HepG2 (cell line): ENCODE results near the gene BAZ1A. TPM values are rescaled to one million over a fixed set of nuclear protein-coding genes. Genes with fewer than 3 reads are reported as not detected.

ENCODE experiments used
- ATAC-seq: fragments of 200-7000 bp; cut with Tn5 transposase; 3 replicates; pipeline ENCODE4 v1.9.1; 2020; ENCODE audit warnings: mild to moderate bottlenecking, moderate library complexity
- BruUV-seq: library from RNA; stranded (reverse); fragments of 400-500 nt; replicated peaks from 2 replicates; lab custom pipeline; 2021; lab: Mats Ljungman, UMichigan
- CTCF ChIA-PET: fragments of 300-600 bp; formaldehyde crosslinking; extraction: SDS; loops from one replicate; lab custom pipeline; 2021; ENCODE audit warnings: low total read pairs, inconsistent platforms, low intra/inter-chr PET ratio; lab: Yijun Ruan, JAX
- POLR2A ChIA-PET: fragments of 350-600 bp; sonication (Branson Sonifier 250); formaldehyde crosslinking; loops from one replicate; lab custom pipeline; 2020; ENCODE audit warnings: antibody characterized with exemption, inconsistent platforms; lab: Yijun Ruan, JAX
- DNase-seq: peaks from one replicate; pipeline ENCODE4 v3.0.0-alpha.2; 2015; ENCODE audit warnings: low spot score
- FAIRE-seq: peaks from 3 replicates; lab custom pipeline; 2011; peaks lifted over from hg19 to GRCh38; lab: Jason Lieb, UNC
- H2AFZ ChIP-seq: one replicate; pipeline ENCODE4 v1.6.1; 2011; ENCODE audit warnings: low read length, inconsistent platforms
- H3K27ac ChIP-seq: fragments of 300-600 bp; 3 replicates; pipeline ENCODE4 v1.8.0; 2011; ENCODE audit warnings: mixed run types, mild to moderate bottlenecking, mixed read lengths, low read length, inconsistent platforms; ENCODE audit not compliant: insufficient read depth; ENCODE audit errors: extremely low read length
- H3K27me3 ChIP-seq, 2 experiments: fragments of 200-600 bp in 1 of 2; 2 replicates in 1 of 2; 3 replicates in 1 of 2; pipeline versions ENCODE4 v1.6.0 to v1.8.0; 2011; ENCODE audit warnings: low read length in 2 of 2, mild to moderate bottlenecking in 2 of 2, moderate library complexity in 2 of 2, inconsistent platforms in 1 of 2; ENCODE audit not compliant: insufficient read depth in 2 of 2, control insufficient read depth in 1 of 2
- H3K36me3 ChIP-seq, 2 experiments: fragments of 200-600 bp in 1 of 2; replicated peaks in 1 of 2; 2 replicates in 1 of 2; 3 replicates in 1 of 2; pipeline versions ENCODE4 v1.5.1 to v1.8.0; 2011; ENCODE audit warnings: low read length in 2 of 2, inconsistent platforms in 1 of 2; ENCODE audit not compliant: insufficient read depth in 2 of 2, control insufficient read depth in 1 of 2
- H3K4me1 ChIP-seq: 2 replicates; pipeline ENCODE4 v1.5.1; 2012; ENCODE audit warnings: low read length, inconsistent platforms; ENCODE audit not compliant: insufficient read depth
- H3K4me2 ChIP-seq: 2 replicates; pipeline ENCODE4 v1.6.0; 2011; ENCODE audit warnings: low read depth, low read length, inconsistent platforms
- H3K4me3 ChIP-seq, 3 experiments: fragments of 200-600 bp in 1 of 3; sonication (generic), shearing (Covaris generic) in 1 of 3; replicated peaks in 1 of 3; 2 replicates each; pipeline ENCODE4 v1.5.1; 2011 to 2016; ENCODE audit warnings: low read length in 3 of 3, inconsistent platforms in 2 of 3, low read depth in 2 of 3, mild to moderate bottlenecking in 2 of 3, control low read depth in 1 of 3, mixed read lengths in 1 of 3; ENCODE audit not compliant: insufficient read depth in 1 of 3
- H3K79me2 ChIP-seq: one replicate; pipeline ENCODE4 v1.6.1; 2011; ENCODE audit warnings: low read length, inconsistent platforms; ENCODE audit not compliant: insufficient read depth
- H3K9ac ChIP-seq: 2 replicates; pipeline ENCODE4 v1.6.0; 2011; ENCODE audit warnings: mild to moderate bottlenecking, low read depth, low read length, inconsistent platforms; ENCODE audit not compliant: insufficient read depth
- H3K9me3 ChIP-seq: 2 replicates; pipeline ENCODE4 v1.5.1; 2012; ENCODE audit warnings: mild to moderate bottlenecking, low read length
- H4K20me1 ChIP-seq: 2 replicates; pipeline ENCODE4 v1.6.0; 2011; ENCODE audit warnings: inconsistent platforms, mild to moderate bottlenecking, low read length, moderate library complexity; ENCODE audit not compliant: insufficient read depth
- ATF7 ChIP-seq, 2 experiments: fragments of 450-650 bp in 1 of 2; sonication (generic) in 1 of 2; formaldehyde crosslinking in 1 of 2; IDR thresholded peaks; 2 replicates each; pipeline versions ENCODE4 v1.4.0 to v1.6.1; 2016 to 2020; ENCODE audit warnings: antibody characterized with exemption in 1 of 2, mild to moderate bottlenecking in 1 of 2, missing genetic modification reagents in 1 of 2
- CREB1 ChIP-seq, 2 experiments: fragments of 450-650 bp in 1 of 2; IDR thresholded peaks; 2 replicates each; pipeline ENCODE4 v1.6.1; 2016 to 2017; ENCODE audit warnings: control low read depth in 1 of 2, mild to moderate bottlenecking in 1 of 2, missing compliant biosample characterization in 1 of 2, missing genetic modification characterization in 1 of 2
- WGBS: methylation state at CpG from one replicate; pipeline ENCODE4 v1.1.6; 2017; ENCODE audit warnings: low lambda C conversion rate; 5-methylcytosine and 5-hydroxymethylcytosine counted together
- in situ Hi-C: cut with HindIII; loops from 2 replicates; pipeline ENCODE4 v1.10.0; 2017; ENCODE audit warnings: low pct_unique_long_range_greater_than_20kb; ENCODE audit not compliant: extremely low pct_ligation_motif_present
- intact Hi-C: fragments of 100-400 bp; cut with micrococcal nuclease; formaldehyde crosslinking; loops from one replicate; pipeline ENCODE4 v1.10.0; 2022; ENCODE audit not compliant: unreplicated experiment
- polyA plus RNA-seq, 8 experiments: library from polyadenylated mRNA; depleted of rRNA in 3 of 8; stranded (reverse) in 7 of 8; unstranded in 1 of 8; fragments of >200 nt; fragmentation: Illumina TruSeq in 4 of 8; extraction: Trizol in 4 of 8; gene quantifications; 2 replicates each; pipeline versions ENCODE4 v1.2.1 to v1.2.3, GENCODE V29; 2011 to 2016; ENCODE audit warnings: low read depth in 4 of 8, missing spikeins in 1 of 8, mixed read lengths in 1 of 8; ENCODE audit not compliant: insufficient read depth in 1 of 8
- total RNA-seq, 5 experiments: library from RNA; depleted of rRNA; stranded (reverse); fragments of >200 nt; fragmentation: Illumina TruSeq; extraction: Trizol; gene quantifications; 2 replicates each; pipeline ENCODE4 v1.2.3, GENCODE V29; 2016; ENCODE audit warnings: low read depth in 1 of 5
- TF ChIP-seq, protein P1 (sequence below): sonication (generic); formaldehyde crosslinking; IDR thresholded peaks from 2 replicates; pipeline ENCODE4 v1.4.0; 2020; ENCODE audit warnings: missing genetic modification reagents
- TF ChIP-seq, protein P2 (sequence below): sonication (generic); formaldehyde crosslinking; IDR thresholded peaks from 2 replicates; pipeline ENCODE4 v1.9.0; 2022; ENCODE audit warnings: missing genetic modification reagents, mild to moderate bottlenecking, borderline replicate concordance

BAZ1A gene
- total and polyA plus RNA-seq, 2 of the 13 experiments (the other 11 are each of a cell fraction or from before 2014, with no cell fraction given) = 20.9 to 56.8 TPM

DNA sequence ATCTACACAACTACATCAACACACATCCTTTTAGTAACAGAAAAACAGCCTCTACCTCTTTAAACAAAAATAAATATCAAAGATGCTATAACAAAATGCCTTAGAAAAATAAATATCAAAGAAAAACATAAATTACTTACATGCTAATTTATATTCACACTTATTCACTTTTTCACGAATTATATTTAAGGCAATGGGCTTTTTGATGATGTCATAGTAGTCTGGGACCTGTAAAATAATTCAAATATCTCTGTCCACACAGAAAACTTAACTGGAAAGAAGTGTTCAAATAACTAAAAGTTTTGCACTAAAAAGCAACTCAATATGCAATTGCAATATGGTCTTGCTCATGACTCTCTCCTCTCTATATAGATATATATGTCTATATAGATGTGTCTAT lies 120.5 kb downstream of the BAZ1A start:
- WGBS = 91% methylated on average over 1 of the region's 1 CpG
- ChIA-PET CTCF (no interaction called here), POLR2A (no interaction called here)
- Histone ChIP-seq H3K79me2 (no peaks in the 10 kb centered on the region), H3K4me1 (peaks cover 7% of the 10 kb centered on the region), H4K20me1 (no peaks in the 10 kb centered on the region), H3K9ac (no peak overlapping the region), H2AFZ (no peak overlapping the region), H3K9me3 (no peaks in the 10 kb centered on the region), H3K4me2 (no peak overlapping the region), H3K36me3 (peaks cover 6 to 15% of the 10 kb centered on the region in 2 experiments), H3K27me3 (no peaks in the 10 kb centered on the region)
- intact Hi-C loops = no loop called here
- no peak for ATAC-seq
- DNase-seq = no peak
- no TSS peak for BruUV-seq
- in situ Hi-C loops = no loop called here
- FAIRE-seq = no peak
- TF ChIP-seq CREB1 (IDR thresholded peaks at IDR 0.05) (peak; percentile 70), CREB1 (CRISPR knock-in tag; IDR thresholded peaks at IDR 0.05) (no peak), ATF7 (IDR thresholded peaks at IDR 0.05) (peak; percentile 96), ATF7 (CRISPR knock-in tag; IDR thresholded peaks at IDR 0.05) (no peak)
- TF ChIP-seq, protein P1, sequence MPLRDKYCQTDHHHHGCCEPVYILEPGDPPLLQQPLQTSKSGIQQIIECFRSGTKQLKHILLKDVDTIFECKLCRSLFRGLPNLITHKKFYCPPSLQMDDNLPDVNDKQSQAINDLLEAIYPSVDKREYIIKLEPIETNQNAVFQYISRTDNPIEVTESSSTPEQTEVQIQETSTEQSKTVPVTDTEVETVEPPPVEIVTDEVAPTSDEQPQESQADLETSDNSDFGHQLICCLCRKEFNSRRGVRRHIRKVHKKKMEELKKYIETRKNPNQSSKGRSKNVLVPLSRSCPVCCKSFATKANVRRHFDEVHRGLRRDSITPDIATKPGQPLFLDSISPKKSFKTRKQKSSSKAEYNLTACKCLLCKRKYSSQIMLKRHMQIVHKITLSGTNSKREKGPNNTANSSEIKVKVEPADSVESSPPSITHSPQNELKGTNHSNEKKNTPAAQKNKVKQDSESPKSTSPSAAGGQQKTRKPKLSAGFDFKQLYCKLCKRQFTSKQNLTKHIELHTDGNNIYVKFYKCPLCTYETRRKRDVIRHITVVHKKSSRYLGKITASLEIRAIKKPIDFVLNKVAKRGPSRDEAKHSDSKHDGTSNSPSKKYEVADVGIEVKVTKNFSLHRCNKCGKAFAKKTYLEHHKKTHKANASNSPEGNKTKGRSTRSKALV = no peak
- TF ChIP-seq, protein P2, sequence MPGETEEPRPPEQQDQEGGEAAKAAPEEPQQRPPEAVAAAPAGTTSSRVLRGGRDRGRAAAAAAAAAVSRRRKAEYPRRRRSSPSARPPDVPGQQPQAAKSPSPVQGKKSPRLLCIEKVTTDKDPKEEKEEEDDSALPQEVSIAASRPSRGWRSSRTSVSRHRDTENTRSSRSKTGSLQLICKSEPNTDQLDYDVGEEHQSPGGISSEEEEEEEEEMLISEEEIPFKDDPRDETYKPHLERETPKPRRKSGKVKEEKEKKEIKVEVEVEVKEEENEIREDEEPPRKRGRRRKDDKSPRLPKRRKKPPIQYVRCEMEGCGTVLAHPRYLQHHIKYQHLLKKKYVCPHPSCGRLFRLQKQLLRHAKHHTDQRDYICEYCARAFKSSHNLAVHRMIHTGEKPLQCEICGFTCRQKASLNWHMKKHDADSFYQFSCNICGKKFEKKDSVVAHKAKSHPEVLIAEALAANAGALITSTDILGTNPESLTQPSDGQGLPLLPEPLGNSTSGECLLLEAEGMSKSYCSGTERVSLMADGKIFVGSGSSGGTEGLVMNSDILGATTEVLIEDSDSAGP (CRISPR knock-in tag) = no peak
- TF ChIP-seq, all 625 proteins: peak for 2
- H3K27ac ChIP-seq = no peak overlapping the region
- H3K4me3 ChIP-seq = no peak overlapping the region
